22Rv1 (cell line): ENCODE measurements around the gene INTS1.

Experiments
- CTCF ChIP-seq: fragments of 450-650 bp; IDR thresholded peaks from 2 replicates; pipeline ENCODE4 v1.5.1; 2017; ENCODE audit warnings: mild to moderate bottlenecking
- ZFX ChIP-seq: fragments of 450-650 bp; IDR thresholded peaks from 2 replicates; pipeline ENCODE4 v1.6.1; 2017; ENCODE audit warnings: antibody characterized with exemption, borderline replicate concordance

GRCh38 chr7:1438821-1439220 is 65.4 kb downstream of the INTS1 start:
- TF ChIP-seq CTCF: no peak
- no peak for TF ChIP-seq ZFX
